IMR-90 (cell line): Measurements from ENCODE around the gene CH25H. TPM values are rescaled to one million over a fixed set of nuclear protein-coding genes. Genes with fewer than 3 reads are reported as not detected.
"Not testable (repeated sequence)": the region's sequence is repeated elsewhere in the genome, so short reads cannot be mapped to it uniquely, and the experiment has no call there.

ENCODE experiments used
- ATAC-seq: fragments of 200-7000 bp; cut with Tn5 transposase; 2 replicates; pipeline ENCODE4 v1.9.1; 2020; ENCODE audit warnings: low read depth, mild to moderate bottlenecking, moderate library complexity
- BruUV-seq: library from RNA; stranded (reverse); fragments of 400-500 nt; replicated peaks from 2 replicates; lab custom pipeline; 2021; lab: Mats Ljungman, UMichigan
- CTCF ChIA-PET: fragments of 300-600 bp; formaldehyde crosslinking; extraction: SDS; loops from one replicate; lab custom pipeline; 2021; ENCODE audit warnings: antibody characterized with exemption; lab: Yijun Ruan, JAX
- POLR2A ChIA-PET: fragments of 300-600 bp; sonication (Branson Sonifier 250); formaldehyde crosslinking; loops from one replicate; lab custom pipeline; 2022; ENCODE audit warnings: antibody characterized with exemption; ENCODE audit not compliant: unreplicated experiment; lab: Charles Lee
- DNase-seq: peaks from one replicate; pipeline ENCODE4 v3.0.0; 2013
- H2AFZ ChIP-seq: replicated peaks from 2 replicates; pipeline ENCODE3; 2013; ENCODE audit warnings: low read length, mild to moderate bottlenecking; ENCODE audit not compliant: poor library complexity
- H2AK5ac ChIP-seq: 2 replicates; pipeline ENCODE4 v1.6.1; 2013; ENCODE audit warnings: low read depth, low read length, inconsistent platforms
- H2AK9ac ChIP-seq: replicated peaks from 2 replicates; pipeline ENCODE3; 2013; ENCODE audit warnings: mild to moderate bottlenecking, low read depth, low read length, moderate library complexity; ENCODE audit not compliant: poor library complexity
- H2BK120ac ChIP-seq: 2 replicates; pipeline ENCODE4 v1.6.1; 2013; ENCODE audit warnings: low read depth, low read length, inconsistent platforms
- H2BK15ac ChIP-seq: 3 replicates; pipeline ENCODE4 v1.6.1; 2013; ENCODE audit warnings: low read depth, low read length, inconsistent platforms
- H2BK20ac ChIP-seq: 2 replicates; pipeline ENCODE4 v1.6.1; 2013; ENCODE audit warnings: low read depth, mild to moderate bottlenecking, inconsistent platforms, low read length, moderate library complexity
- H2BK5ac ChIP-seq: 2 replicates; pipeline ENCODE4 v1.6.1; 2013; ENCODE audit warnings: mild to moderate bottlenecking, low read depth, low read length, inconsistent platforms; ENCODE audit not compliant: poor library complexity, severe bottlenecking
- H3K14ac ChIP-seq: replicated peaks from 2 replicates; pipeline ENCODE4 v1.6.1; 2013; ENCODE audit warnings: low read depth, low read length, inconsistent platforms
- H3K18ac ChIP-seq: 2 replicates; pipeline ENCODE4 v1.6.1; 2013; ENCODE audit warnings: low read depth, low read length, control low read depth
- H3K23ac ChIP-seq: 2 replicates; pipeline ENCODE4 v1.6.1; 2013; ENCODE audit warnings: low read depth, low read length, inconsistent platforms
- H3K27ac ChIP-seq: 2 replicates; pipeline ENCODE4 v1.5.1; 2013; ENCODE audit warnings: mild to moderate bottlenecking, control low read depth, low read length; ENCODE audit not compliant: insufficient read depth
- H3K27me3 ChIP-seq: 2 replicates; pipeline ENCODE4 v1.6.1; 2013; ENCODE audit warnings: low read length; ENCODE audit not compliant: control insufficient read depth, insufficient read depth
- H3K36me3 ChIP-seq: 2 replicates; pipeline ENCODE4 v1.6.1; 2013; ENCODE audit warnings: low read length, mixed read lengths; ENCODE audit not compliant: control insufficient read depth, insufficient read depth
- H3K4ac ChIP-seq: 2 replicates; pipeline ENCODE4 v1.6.1; 2013; ENCODE audit warnings: low read depth, low read length, inconsistent platforms
- H3K4me1 ChIP-seq: 2 replicates; pipeline ENCODE4 v1.6.1; 2013; ENCODE audit warnings: low read length, mixed read lengths; ENCODE audit not compliant: control insufficient read depth, insufficient read depth
- H3K4me2 ChIP-seq: 2 replicates; pipeline ENCODE4 v1.6.1; 2013; ENCODE audit warnings: low read depth, mild to moderate bottlenecking, control low read depth, low read length, moderate library complexity
- H3K4me3 ChIP-seq: 2 replicates; pipeline ENCODE4 v1.5.1; 2013; ENCODE audit warnings: low read depth, mild to moderate bottlenecking, control low read depth, low read length, moderate library complexity; ENCODE audit not compliant: insufficient read depth
- H3K56ac ChIP-seq: 2 replicates; pipeline ENCODE4 v1.6.1; 2013; ENCODE audit warnings: low read length, inconsistent platforms; ENCODE audit not compliant: insufficient read depth; ENCODE audit errors: extremely low read depth
- H3K79me1 ChIP-seq, 2 experiments: 2 replicates each; pipeline ENCODE4 v1.6.1; 2013; ENCODE audit warnings: low read length in 2 of 2, inconsistent platforms in 1 of 2, low read depth in 1 of 2
- H3K9ac ChIP-seq: 2 replicates; pipeline ENCODE4 v1.6.1; 2013; ENCODE audit warnings: low read depth, low read length, control low read depth
- H3K9me1 ChIP-seq: 2 replicates; pipeline ENCODE4 v1.6.1; 2013; ENCODE audit warnings: low read length, inconsistent platforms; ENCODE audit not compliant: insufficient read depth
- H3K9me3 ChIP-seq: 2 replicates; pipeline ENCODE4 v1.6.1; 2013; ENCODE audit warnings: low read length; ENCODE audit not compliant: control insufficient read depth, insufficient read depth
- H4K20me1 ChIP-seq: 2 replicates; pipeline ENCODE4 v1.6.1; 2013; ENCODE audit warnings: low read length, inconsistent platforms; ENCODE audit not compliant: insufficient read depth
- H4K5ac ChIP-seq: 2 replicates; pipeline ENCODE4 v1.6.1; 2013; ENCODE audit warnings: mild to moderate bottlenecking, low read depth, low read length, control low read depth
- H4K8ac ChIP-seq, 2 experiments: 2 replicates each; pipeline ENCODE4 v1.6.1; 2013; ENCODE audit warnings: low read depth in 2 of 2, low read length in 2 of 2, control low read depth in 1 of 2, inconsistent platforms in 1 of 2
- H4K91ac ChIP-seq: 2 replicates; pipeline ENCODE4 v1.6.1; 2013; ENCODE audit warnings: low read depth, low read length, inconsistent platforms; ENCODE audit not compliant: insufficient read depth
- CHD1 ChIP-seq: IDR thresholded peaks from 2 replicates; pipeline ENCODE4 v1.6.1; 2012; ENCODE audit warnings: low read depth, low read length, improper control_type of control experiment
- SMC3 ChIP-seq: fragments of 150-350 bp; IDR thresholded peaks from 2 replicates; pipeline ENCODE4 v1.6.1; 2016; ENCODE audit warnings: low read depth, mild to moderate bottlenecking, antibody characterized with exemption, low read length, moderate library complexity
- WGBS, 2 experiments: methylation state at CpG; one replicate each; pipeline versions ENCODE4 v1.1.5 to v1.1.7; 2013; ENCODE audit warnings: missing lambda C conversion rate in 2 of 2; ENCODE audit not compliant: insufficient read length in 1 of 2; ENCODE audit errors: extremely low coverage in 2 of 2; 5-methylcytosine and 5-hydroxymethylcytosine counted together
- dilution Hi-C: fragments of 300-500 bp; cut with HindIII; formaldehyde crosslinking; loops from one replicate; pipeline ENCODE4 v1.14.3; 2018; ENCODE audit warnings: low sequenced_read_pairs; ENCODE audit not compliant: unreplicated experiment
- in situ Hi-C: fragments of 300-500 bp; cut with MboI; formaldehyde crosslinking; loops from 3 replicates; pipeline ENCODE4 v1.14.3; 2019; ENCODE audit warnings: low sequenced_read_pairs, inconsistent platforms, mixed read lengths
- intact Hi-C: fragments of 100-400 bp; cut with micrococcal nuclease; formaldehyde crosslinking; loops from 2 replicates; pipeline ENCODE4 v1.10.0; 2022
- polyA plus RNA-seq, 3 experiments: library from polyadenylated mRNA; depleted of rRNA; stranded (reverse); fragments of >200 nt; gene quantifications; 2 replicates each; pipeline ENCODE4 v1.2.3, GENCODE V29; 2012; ENCODE audit warnings: low replicate concordance in 1 of 3
- total RNA-seq: library from RNA; depleted of rRNA; stranded (reverse); fragments of >200 nt; gene quantifications from 2 replicates; pipeline ENCODE4 v1.2.3, GENCODE V29; 2012

CH25H gene
- total and polyA plus RNA-seq, 2 of the 4 experiments (the other 2 are of a cell fraction): 0.12 to 0.18 TPM

DNA sequence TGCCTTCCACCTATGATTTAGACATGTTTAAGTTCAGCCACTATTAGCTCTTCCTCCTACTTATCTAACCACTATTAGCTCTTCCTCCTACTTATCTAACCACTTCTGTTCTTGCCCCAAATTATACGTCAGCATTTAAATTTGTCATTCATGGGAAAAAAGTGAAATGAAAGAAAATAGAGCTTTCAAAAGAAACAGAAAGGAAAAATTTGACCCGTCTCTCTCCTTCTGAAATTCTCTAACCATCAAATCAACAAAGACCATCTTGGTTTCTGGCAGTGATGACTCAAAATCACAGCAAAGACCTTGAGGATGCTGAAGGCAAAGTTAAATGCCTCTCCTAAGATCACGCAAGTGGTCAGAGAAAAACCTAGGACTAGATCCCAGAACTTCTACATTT, 41.9 kb upstream of the CH25H start (continued):
- TF ChIP-seq CHD1: no peak
- TF ChIP-seq SMC3: no peak

DNA sequence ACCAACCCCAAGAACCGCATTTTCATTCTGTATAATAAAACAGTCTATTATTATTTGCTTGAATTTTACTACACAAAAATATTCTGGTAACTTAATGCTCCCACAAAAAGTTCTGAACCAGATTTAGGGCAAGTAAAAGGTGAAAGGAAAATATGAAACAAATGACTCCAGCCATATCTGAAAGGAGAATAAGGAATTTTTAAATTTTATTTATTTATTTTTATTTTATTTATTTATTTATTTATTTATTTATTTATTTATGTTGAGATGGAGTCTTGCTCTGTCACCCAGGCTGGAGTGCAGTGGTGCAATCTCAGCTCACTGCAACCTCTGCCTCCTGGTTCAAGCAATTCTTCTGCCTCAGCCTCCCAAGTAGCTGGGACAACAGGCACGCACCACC, 40.5 kb upstream of the CH25H start:
- H2AK9ac ChIP-seq, H3K9ac ChIP-seq, H3K4me3 ChIP-seq, H2BK20ac ChIP-seq, H3K23ac ChIP-seq, H3K9me3 ChIP-seq, H3K27ac ChIP-seq, H3K14ac ChIP-seq, H3K18ac ChIP-seq, H3K4ac ChIP-seq, CTCF ChIA-PET, H4K5ac ChIP-seq, H2AK5ac ChIP-seq, H4K8ac ChIP-seq, DNase-seq, H3K4me1 ChIP-seq, H3K9me1 ChIP-seq, H2BK15ac ChIP-seq, BruUV-seq, H3K27me3 ChIP-seq, H3K36me3 ChIP-seq, H4K91ac ChIP-seq, H4K20me1 ChIP-seq, H3K79me1 ChIP-seq, H2BK120ac ChIP-seq, H3K56ac ChIP-seq, H3K4me2 ChIP-seq, H2AFZ ChIP-seq, in situ Hi-C loops, ATAC-seq, H2BK5ac ChIP-seq, intact Hi-C loops, dilution Hi-C loops, POLR2A ChIA-PET: not testable (repeated sequence)
- 100% methylated on average over 1 of the region's 2 CpGs; no CpG with 5 or more reads in 1 of the 2 experiments for WGBS, 2 experiments
